Epidermal melanocyte (primary cell): ENCODE measurements around the gene COPS8.

ENCODE experiments used
- DNase-seq: peaks from one replicate; pipeline ENCODE4 v3.0.0; 2011; ENCODE audit warnings: low spot score; ENCODE audit not compliant: insufficient read length

COPS8 gene

DNA sequence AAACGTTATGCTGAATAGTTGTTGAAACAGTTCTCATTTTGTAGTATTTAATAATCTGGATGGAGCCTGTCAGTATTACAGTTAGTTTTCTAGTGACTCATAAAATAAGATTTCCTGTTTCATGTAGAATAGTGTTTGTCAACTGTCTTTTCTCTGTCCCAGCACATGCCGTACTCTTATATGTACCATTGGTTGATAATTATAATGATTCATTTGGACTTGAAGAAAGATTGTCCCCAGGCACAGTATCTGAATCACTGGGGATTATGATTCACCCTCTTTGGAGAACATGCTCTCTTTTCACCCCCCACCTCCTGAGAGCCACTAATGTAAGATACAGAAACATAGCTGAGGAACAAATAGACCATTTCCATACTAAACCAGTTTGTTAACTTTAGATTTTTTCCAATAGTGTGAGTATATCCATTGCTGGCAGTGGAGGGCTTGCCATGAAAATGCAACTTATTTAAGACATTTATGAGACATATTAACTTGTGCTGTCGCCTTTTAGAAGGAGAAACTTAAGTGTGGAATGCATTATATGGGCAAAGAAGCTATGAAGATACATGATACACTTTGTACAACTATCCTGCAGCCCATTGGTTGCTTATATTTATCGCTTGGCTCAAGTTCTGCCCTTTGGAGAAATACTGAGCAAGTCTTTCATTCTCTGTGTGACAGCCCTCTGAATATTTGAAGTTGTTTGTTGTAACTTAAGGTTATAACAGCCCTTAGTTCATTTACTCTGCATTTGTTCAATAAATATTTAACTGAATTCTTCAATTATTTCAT is 12.4 kb downstream of the COPS8 start:
- DNase-seq: no peak

DNA sequence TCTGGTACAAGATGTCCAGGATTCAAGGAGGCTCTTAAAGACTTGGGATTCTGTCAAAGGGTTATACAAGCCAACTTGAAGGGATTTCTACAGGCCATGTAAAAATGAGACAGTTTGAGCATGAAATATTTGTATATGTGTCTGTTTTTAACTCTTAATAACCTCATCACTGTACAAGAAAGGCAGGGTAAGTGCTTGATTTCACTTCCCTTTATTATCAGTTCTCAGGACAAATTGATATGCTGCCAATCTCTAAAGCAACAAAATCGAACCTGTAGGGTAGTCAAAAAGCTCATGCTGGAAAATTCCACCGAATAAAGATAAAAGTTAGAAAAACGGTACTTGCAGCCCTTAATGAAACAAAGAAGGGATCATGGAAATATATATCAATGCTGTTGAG is 14.1 kb downstream of the COPS8 start:
- DNase-seq: no peak

DNA sequence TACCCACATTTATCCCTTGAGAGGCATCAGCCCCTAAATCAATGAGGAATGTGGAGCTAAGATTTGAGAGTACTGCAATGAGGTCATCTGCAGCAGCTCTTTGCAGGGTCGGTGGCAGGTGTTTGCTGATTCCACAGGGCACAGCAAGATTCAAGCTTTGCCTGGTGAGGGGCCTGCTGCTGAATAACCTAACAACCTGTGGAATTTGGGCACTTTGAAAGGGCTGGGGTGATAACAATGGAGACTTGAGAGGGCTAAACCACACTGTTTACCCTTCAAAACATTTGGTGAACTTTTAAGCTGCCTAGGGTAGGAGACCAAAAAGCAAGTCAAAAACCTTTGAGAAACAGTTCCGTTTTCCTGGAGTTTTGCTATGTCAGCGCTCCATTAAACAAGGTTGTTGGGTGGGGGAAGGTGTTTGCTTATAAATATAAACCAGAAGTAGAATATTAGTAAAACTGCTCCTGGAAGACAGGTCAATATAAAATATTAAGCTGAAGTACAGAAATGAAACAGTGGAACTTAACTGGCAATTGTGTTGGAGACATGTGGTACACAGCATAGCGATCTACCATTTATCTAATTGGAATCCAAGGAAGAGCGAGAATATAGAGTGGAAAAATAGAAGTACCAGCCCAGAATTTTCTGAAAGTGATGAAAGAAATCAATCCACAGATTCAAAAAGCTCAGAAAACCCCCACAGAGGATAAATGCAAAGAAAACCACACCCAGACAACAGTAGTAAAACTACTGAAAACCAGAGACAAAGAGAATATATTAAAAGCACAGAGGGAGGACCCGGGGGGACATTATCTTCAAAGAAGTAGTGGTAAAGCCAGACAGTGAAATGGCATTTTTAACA is 15.7 kb downstream of the COPS8 start:
- no peak for DNase-seq

DNA sequence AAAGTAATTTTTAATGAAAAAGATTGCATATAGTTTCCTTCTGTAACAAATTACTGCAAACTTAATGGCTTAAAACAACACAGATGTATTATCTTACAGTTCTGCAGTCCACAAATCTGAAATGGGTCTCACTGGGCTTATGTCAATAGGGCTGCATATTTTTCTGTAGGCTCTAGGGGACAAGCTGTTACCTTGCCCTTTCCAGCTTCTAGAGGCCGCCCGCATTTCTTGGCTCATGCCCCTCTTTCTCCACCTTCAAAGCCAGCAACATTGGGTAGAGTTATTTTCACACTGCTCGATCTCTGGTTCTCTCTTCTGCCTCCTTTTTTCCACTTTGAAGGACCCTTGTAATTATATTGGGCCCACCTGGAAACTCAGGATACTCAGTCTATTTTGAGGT is 16.7 kb downstream of the COPS8 start:
- no peak for DNase-seq

DNA sequence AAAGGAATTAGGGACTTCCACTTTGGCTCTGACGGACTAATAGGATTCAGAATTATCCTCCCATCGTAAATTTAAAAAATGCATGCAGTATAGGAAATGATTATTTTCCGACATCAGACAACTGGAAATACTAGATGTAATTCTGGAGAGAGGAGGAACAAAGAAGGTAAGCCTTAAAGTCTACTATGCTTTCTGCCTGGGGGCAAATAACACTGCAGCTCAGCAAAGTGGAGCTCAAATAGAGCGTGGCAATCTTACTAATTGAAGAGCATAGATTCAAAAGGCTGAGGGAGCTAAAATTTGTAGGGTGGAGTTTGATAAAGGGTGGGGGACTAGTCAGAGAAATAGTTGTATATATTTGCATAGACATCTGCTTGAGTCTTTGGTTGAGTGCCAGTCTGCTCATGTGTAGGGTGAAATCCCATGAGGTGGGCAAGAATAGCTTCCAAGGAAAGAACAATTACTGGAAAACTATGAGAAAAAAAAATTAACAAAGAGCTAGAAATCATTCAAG is 23.8 kb downstream of the COPS8 start:
- no peak for DNase-seq

DNA sequence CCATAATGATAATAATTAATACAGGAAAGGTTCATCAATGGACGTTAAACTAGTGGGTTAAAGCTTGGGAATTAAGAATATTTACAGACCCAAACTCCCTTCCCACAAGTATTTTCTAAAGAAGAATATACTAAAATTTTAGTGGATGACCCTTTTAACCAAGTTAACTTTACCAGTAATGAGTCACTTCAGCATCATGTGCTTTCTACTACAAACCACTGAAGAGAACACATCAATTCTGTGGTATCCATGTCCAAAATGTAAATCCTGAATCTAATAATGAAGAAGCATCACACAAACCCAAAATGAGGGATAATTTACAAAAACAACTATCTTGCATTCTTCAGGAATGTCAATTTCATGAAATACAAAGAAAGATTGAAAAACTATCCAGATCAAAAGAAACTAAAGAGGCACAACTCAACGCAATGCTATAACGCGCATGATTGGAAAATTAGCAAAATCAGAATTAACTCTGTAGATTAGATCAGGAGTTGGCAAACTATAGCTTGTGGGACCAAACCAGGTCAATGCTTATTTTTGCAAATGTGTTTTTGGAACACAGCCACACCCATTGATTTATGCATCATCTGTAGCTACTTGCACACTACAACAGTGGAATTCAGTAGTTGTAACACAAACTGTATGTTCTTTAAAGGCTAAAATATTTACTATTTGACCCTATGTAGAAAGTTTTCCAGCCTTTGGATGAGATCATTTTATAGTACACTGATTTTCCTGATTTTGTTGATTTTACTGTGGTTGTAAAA is 27.5 kb downstream of the COPS8 start:
- DNase-seq: no peak

DNA sequence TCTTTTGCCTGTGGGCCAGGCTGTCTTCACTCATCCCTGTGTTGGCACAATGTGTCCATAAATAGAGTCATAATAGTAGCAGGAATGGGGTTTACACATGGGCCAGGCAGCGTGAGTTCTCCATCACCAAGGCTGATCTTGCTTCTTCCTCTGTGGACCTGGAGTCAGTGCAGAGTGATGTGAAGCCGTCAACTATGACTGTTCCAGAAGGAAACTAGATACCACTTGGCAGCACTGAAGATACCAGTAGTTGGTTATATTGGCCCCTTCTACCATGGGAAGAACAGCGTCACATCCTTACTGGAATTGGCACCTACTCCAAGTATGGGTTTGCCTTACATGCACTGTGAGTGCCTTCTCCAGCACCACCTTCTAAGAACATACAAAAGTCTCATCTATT is 30.2 kb downstream of the COPS8 start:
- no peak for DNase-seq

DNA sequence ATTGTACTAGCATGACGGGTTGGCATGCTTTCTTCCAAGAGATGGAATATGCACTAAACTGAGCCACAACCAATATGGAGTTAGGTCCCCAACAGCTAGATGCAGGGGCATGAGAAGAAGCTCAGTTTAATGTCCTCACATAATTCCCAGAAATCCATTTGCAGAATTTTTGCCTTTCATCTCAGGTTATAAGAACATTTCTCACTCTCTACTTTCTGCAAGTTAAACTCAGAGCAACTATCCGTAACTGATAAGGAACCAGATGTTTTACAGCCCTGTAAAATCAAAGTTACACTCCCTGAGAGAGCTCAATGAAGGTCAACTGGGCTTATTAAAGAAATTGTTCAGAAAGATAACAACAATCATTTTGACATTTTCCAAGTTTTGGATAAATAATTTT is 30.7 kb downstream of the COPS8 start:
- no peak for DNase-seq

DNA sequence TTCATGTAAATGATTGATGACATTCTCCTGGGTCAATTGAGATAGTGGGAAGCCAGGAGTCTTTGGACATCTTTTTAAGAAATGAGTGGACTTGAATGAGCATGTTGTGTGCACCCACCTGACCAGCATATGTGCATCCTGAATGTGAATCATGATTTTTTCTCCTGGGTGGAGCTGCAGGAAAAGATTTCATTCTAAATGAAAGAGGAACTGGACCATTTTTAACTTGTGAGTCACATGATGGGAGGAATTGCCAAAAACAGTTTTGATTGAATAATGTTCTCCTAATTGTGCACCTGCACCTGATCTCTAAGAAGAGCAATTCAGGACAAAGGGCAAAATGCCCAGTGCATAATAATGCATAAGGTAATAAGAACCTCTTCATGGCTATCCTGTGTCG is 32.3 kb downstream of the COPS8 start:
- DNase-seq: no peak

DNA sequence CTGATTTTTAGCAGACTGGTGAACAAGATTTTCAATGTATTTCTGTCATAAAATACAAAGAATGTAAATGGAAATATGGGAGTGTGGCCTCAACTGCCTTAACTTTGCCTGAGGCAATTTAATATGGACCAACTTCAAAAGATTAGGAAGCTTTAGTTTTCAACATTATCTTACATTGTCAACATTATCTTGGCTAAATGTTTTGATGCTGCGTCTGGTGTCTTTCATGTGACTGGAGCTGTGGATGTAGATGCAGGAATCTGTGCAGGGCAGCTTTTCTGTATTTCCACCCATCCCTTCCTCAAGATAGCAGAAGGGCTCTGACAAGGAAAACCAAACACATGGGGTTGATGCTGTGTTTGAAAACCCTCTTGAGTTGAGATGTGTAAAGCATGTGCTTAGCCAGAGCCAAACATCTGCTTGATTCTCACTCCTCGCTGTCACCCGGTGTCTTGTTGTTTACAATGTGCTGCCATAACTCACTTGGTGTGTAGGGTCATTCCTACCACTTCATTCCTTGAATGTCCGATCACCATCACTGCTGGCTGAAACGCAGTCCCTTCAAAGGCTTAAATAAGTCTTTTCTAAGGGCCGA is 33.0 kb downstream of the COPS8 start:
- no peak for DNase-seq

DNA sequence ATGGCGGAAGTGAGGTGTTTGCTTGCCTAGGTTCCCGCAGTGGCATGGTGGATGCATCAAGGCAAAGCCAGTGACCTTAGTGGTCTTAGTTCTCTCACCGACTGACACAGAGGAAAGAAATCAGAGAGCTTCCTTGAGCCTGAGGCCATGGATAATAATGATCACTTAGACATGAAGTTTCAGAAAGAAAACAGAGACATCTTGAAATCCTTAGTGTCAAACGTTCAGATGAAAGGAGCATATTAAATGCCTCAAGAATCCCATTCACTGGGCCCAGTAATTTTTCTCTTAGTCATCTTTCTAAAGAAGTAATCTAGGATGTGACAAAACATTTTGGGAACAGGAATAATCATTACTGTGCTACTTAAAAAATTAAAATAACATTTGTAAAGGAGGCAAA is 35.2 kb downstream of the COPS8 start:
- no peak for DNase-seq

DNA sequence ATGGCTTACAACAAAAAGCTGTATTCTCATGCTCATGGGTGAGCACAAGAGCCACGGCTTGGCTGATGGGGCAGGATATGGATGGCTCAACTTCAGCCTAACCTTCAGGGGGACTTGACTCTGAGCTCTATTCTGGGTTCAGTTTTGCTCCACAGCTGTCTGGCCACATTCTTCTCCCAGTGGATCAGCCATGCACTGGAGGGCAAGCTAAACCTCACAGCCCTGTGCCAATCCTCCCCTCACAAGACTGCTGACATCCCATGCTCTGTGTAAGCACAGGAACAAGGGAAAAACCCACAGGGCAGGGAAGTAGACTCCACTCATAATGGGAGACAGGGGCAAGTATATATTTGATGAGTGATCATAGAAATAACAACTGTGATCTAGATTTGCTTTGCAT is 35.6 kb downstream of the COPS8 start:
- DNase-seq: no peak

DNA sequence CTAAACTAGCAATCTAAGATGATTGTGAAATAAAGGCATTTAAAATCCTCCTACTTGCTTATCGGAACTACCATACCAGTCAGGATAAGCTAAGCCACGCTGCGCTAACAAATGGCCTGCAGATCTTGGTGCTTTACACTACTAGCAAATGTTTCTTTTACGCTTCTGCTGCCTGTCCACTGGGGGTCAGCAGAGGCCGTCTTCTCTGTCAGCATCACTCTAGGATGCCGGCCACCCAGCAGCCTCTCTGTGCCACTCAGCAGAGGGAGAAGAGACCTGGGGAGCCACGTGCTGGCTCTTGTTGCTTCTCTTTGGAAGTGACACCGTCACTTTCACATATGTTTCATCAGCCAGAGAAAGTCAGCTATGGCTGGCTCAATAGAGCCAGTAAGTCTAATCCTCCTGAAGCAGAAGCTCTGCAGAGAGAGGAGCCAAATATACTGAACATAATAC is 36.6 kb downstream of the COPS8 start:
- no peak for DNase-seq

DNA sequence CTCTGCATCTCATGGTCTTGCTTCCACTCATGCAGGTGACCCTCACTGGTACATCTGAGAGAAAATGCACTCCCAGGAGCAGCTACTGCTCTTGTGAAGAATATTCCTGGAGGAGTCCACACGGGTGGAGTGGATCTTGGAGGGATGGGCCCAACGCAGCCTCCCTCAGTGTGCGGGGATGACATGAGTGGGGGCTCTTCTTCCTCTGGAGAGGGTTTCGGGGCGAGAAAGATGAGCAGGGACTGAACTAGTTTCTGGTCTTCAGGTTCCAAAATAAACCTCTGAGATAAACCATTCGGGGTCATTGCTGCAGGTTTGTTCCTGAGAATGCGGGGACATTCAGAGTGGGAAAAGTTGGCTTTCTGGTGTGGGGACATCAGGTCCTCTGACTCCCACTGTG is 39.1 kb downstream of the COPS8 start:
- DNase-seq: no peak

DNA sequence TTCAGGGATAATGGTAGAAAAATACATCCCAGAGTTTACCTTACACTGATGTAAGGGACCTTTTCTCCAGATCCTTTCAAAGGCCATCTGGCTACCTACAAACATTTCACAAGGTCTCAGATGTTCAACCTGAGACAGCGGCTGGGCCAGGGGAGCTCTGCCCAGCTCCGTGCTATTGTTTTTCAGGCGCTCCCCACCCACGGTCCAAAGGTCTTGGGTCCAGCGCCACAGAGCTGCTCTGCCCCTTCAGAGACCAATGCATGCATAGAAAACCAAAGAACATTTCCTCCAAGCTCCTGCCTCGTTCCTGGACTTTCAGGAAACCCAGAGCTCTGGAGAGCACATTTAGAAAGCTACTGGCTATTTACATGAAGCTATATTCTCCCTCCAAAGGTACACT is 40.3 kb downstream of the COPS8 start:
- no peak for DNase-seq

DNA sequence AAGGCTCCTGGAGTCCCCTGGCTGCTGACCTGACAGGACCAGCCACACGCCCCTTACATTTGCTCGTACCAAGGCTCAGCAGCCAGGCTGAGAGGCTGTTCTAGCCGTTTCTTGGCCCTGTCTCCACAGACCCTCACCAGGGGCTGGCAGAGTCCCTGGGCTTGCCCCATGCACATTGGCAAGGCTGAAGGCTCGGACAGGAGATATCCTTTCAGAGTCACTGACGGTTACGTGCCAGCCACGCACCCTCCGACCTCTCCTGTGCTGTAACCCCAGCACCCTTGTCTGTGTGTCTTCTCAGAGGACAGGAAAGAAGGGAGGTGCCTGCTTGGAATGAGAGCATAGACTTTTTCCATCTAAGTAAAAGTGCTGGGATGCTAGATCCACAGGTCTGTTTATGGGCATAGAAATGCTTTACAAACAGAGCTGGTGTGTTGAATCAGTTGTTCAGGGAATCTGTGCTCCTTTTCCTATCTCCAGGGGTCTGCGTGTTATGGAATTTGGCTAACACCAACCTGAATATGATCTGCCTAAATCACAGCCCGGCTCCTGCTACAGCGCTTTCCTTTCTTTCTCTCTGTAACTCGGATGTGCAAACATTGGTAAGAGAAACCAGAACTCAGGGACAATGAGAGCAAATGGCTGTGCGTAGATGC is 41.0 kb downstream of the COPS8 start:
- DNase-seq: no peak

DNA sequence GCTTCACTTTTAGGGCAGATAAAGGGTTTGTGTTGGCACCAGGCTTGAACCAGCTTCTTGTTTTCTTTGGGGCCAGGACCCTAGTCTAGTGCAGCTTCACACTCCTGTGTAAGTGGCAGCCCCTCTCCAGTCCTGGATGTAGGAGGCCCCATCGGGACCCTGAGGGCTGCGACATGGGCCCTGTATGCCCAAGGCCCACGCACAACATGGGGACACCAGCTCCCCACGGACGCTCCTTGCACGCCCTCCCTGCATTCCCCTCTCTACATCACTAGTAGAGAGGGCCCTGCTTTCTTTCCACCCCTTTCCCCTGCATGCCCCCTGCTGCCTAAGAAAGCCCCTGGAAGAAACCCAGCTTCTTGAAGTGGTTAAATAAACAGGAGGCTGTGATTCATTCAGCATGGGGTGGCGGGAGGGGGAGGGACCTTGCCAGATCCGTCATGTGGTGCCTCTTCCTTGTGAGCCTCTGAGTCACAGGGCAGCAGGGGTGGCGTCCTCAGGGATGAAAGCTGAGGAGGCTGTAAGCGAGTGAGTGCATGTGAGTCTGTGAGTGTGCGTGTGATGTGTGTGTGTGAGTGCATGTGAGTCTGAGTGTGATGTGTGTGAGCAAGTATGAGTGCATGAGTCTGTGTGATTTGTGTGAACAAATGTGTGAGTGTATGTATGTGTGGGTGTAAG is 42.5 kb downstream of the COPS8 start:
- DNase-seq: peak; percentile 89

DNA sequence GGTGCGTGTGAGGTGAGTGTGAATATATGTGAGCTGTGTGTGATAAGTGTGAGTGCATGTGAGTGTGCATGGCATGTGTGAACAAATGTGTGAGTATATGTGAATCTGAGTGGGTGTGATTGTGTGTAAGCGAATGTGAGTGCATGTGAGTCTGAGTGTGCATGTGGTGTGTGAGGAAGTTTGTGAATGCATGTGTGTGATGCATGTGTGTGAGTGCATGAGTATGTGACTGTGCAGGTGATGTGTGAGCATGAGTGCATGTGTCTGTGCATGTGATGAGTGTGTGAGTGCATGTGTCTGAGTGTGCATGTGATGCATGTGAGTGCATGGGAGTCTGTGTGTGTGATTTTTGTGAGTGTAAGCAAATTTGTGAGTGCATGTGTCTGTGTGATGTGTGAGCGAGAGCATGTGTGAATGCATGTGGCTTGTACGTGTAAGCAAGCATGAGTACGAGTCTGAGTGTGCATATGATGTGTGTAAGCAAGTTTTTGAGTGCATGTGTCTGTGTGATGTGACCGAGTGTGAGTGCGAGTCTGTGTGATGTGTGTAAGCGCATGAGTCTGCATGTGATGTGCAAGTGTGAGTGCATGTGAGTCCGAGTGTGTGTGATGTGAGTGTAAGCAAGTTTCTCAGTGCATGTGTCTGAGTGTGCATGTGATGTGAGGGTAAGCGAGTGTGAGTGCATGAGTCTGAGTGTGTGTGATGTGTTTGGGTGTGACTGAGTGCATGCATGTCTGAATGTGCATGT is 43.3 kb downstream of the COPS8 start:
- no peak for DNase-seq

DNA sequence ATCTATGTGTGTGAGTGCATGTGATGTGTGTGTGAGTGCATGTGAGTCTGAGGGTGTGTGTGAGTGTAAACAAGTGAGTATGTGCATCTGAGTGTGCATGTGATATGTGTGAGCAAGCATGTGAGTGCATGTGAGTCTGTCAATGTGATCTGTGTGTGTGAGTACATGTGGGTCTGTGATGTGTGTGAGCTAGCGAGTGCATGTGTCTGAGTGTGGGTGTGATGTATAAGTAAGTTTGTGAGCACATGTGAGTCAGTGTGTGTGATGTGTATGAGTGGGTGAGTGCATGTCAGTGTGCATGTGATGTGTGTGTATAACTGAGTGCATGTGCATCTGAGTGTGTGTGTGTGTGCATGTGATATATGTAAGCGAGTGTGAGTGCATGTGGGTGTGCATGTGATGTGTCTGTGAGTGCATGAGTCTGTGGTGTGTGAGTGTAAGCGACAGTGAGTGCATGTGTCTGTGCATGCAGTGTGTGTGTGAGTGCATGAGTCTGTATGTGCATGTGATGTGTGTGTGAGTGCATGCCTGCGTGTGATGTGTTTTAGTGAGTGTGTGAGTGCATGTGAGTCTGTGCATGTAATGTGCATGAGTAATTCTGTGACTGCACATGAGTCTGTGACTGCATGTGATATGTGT is 44.1 kb downstream of the COPS8 start:
- DNase-seq: no peak
